Smooth muscle cell (in vitro differentiated cells): Measurements from ENCODE around the gene NUDT3. TPM values are rescaled to one million over a fixed set of nuclear protein-coding genes. Genes with fewer than 3 reads are reported as not detected.

Experiments
- DNase-seq: peaks from one replicate; lab custom pipeline; 2025; ENCODE audit not compliant: unreplicated experiment; lab: John Stamatoyannopoulos, UW
- H2AFZ ChIP-seq: fragments of 200-600 bp; sonication (generic); 2 replicates; pipeline ENCODE4 v1.6.0; 2016; ENCODE audit warnings: antibody characterized with exemption, low read depth, mild to moderate bottlenecking
- H3F3A ChIP-seq: fragments of 200-600 bp; sonication (generic); 2 replicates; pipeline ENCODE4 v1.6.0; 2017; ENCODE audit warnings: antibody characterized with exemption, low read depth
- H3K27ac ChIP-seq: fragments of 200-600 bp; sonication (generic); 2 replicates; pipeline ENCODE4 v1.5.1; 2016; ENCODE audit warnings: low read depth, mild to moderate bottlenecking
- H3K27me3 ChIP-seq: fragments of 200-600 bp; sonication (generic); 2 replicates; pipeline ENCODE4 v1.6.1; 2016; ENCODE audit warnings: low read depth, mild to moderate bottlenecking
- H3K36me3 ChIP-seq: fragments of 200-600 bp; sonication (generic); 2 replicates; pipeline ENCODE4 v1.5.1; 2016; ENCODE audit warnings: low read depth
- H3K4me1 ChIP-seq: fragments of 200-600 bp; sonication (generic); 2 replicates; pipeline ENCODE4 v1.5.1; 2016; ENCODE audit warnings: low read depth
- H3K4me2 ChIP-seq: fragments of 200-600 bp; sonication (generic); 2 replicates; pipeline ENCODE4 v1.6.0; 2016; ENCODE audit warnings: mild to moderate bottlenecking
- H3K4me3 ChIP-seq: fragments of 200-600 bp; sonication (generic); 2 replicates; pipeline ENCODE4 v1.5.1; 2016; ENCODE audit warnings: mild to moderate bottlenecking
- H3K79me2 ChIP-seq: fragments of 200-600 bp; sonication (generic); 2 replicates; pipeline ENCODE4 v1.6.0; 2016; ENCODE audit warnings: low read depth, mild to moderate bottlenecking
- H3K9ac ChIP-seq: fragments of 200-600 bp; sonication (generic); 2 replicates; pipeline ENCODE4 v1.6.0; 2016; ENCODE audit warnings: low read depth
- H3K9me3 ChIP-seq: fragments of 200-600 bp; sonication (generic); replicated peaks from 2 replicates; pipeline ENCODE4 v1.5.1; 2016; ENCODE audit warnings: low read depth
- H4K20me1 ChIP-seq: fragments of 200-600 bp; sonication (generic); 2 replicates; pipeline ENCODE4 v1.6.0; 2016; ENCODE audit warnings: low read depth
- WGBS: methylation state at CpG from one replicate; pipeline ENCODE4 v1.1.7; 2016; ENCODE audit warnings: low lambda C conversion rate; 5-methylcytosine and 5-hydroxymethylcytosine counted together
- polyA plus RNA-seq: library from polyadenylated mRNA; unstranded; fragments of >200 nt; fragmentation: Nextera tagmentation; extraction: Ambion mirVana; gene quantifications from 2 replicates; pipeline ENCODE4 v1.2.1, GENCODE V29; 2016
- total RNA-seq: library from RNA; depleted of rRNA; stranded (reverse); fragments of >200 nt; gene quantifications from 2 replicates; pipeline ENCODE4 v1.2.3, GENCODE V29; 2014
- TF ChIP-seq, protein P1 (sequence below): fragments of 200-600 bp; sonication (generic); IDR thresholded peaks from 2 replicates; pipeline ENCODE4 v1.5.1; 2017; ENCODE audit warnings: borderline replicate concordance, mild to moderate bottlenecking, antibody characterized with exemption; ENCODE audit not compliant: insufficient read depth, poor library complexity, severe bottlenecking

NUDT3 gene
- total and polyA plus RNA-seq, 2 experiments from 2014 or later = 7.5 to 12.9 TPM

DNA sequence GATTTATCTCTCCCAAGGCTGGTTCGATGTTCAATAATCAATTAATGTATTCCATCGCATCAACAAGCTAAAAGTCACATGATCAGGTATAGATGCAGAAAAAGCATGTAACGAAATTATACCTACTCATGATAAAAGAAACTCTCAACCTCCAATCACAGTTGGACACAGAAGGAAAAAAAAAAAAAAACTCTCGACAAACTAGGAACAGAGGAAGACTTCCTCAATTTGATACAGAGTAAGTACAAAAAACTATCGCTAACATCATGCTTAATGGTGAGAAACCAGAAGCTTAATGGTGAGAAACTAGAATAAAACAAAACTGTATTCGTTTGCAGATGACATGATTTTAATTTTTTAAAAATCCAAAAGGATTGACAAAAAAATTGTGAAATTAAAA, 81.7 kb downstream of the NUDT3 start:
- no peak overlapping the region for H2AFZ ChIP-seq
- H3K27me3 ChIP-seq = no peaks in the 10 kb centered on the region
- H3F3A ChIP-seq = peaks cover 4% of the 10 kb centered on the region
- H3K79me2 ChIP-seq = peaks cover 28% of the 10 kb centered on the region
- H3K4me1 ChIP-seq = no peaks in the 10 kb centered on the region
- no peaks in the 10 kb centered on the region for H3K9me3 ChIP-seq
- H3K4me2 ChIP-seq = no peak overlapping the region
- TF ChIP-seq, protein P1, sequence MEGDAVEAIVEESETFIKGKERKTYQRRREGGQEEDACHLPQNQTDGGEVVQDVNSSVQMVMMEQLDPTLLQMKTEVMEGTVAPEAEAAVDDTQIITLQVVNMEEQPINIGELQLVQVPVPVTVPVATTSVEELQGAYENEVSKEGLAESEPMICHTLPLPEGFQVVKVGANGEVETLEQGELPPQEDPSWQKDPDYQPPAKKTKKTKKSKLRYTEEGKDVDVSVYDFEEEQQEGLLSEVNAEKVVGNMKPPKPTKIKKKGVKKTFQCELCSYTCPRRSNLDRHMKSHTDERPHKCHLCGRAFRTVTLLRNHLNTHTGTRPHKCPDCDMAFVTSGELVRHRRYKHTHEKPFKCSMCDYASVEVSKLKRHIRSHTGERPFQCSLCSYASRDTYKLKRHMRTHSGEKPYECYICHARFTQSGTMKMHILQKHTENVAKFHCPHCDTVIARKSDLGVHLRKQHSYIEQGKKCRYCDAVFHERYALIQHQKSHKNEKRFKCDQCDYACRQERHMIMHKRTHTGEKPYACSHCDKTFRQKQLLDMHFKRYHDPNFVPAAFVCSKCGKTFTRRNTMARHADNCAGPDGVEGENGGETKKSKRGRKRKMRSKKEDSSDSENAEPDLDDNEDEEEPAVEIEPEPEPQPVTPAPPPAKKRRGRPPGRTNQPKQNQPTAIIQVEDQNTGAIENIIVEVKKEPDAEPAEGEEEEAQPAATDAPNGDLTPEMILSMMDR = no peak
- no peak overlapping the region for H3K9ac ChIP-seq
- no peaks in the 10 kb centered on the region for H3K36me3 ChIP-seq
- H3K27ac ChIP-seq = no peak overlapping the region
- DNase-seq = no peak
- H4K20me1 ChIP-seq = peaks cover 72% of the 10 kb centered on the region
- H3K4me3 ChIP-seq = no peak overlapping the region
- WGBS = 98% methylated on average over 6 of the region's 6 CpGs

DNA sequence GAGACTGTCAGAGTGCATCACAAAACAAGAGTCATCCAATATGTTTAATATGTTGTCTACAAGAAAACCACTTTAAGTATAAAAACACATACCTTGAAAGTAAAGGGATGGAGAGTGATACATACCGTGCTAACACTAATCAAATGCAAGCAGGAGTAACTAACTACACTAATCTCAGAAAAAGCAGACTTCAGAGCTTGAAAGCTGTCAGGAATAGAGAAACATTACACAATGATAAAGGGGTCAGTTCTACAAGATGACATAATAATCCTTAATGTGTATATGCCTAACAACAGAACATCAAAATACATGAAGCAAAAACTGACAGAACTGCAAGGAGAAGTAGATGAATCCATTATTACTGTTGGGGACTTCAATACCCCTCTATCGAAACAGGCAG, 84.0 kb downstream of the NUDT3 start:
- no peaks in the 10 kb centered on the region for H3K4me1 ChIP-seq
- H4K20me1 ChIP-seq = peaks cover 75% of the 10 kb centered on the region
- H2AFZ ChIP-seq = no peak overlapping the region
- TF ChIP-seq, protein P1 = no peak
- WGBS = 95% methylated on average over 2 of the region's 2 CpGs
- DNase-seq = no peak
- no peaks in the 10 kb centered on the region for H3K9me3 ChIP-seq
- no peak overlapping the region for H3K4me2 ChIP-seq
- no peaks in the 10 kb centered on the region for H3K27me3 ChIP-seq
- no peak overlapping the region for H3K9ac ChIP-seq
- no peaks in the 10 kb centered on the region for H3K36me3 ChIP-seq
- peaks cover 21% of the 10 kb centered on the region for H3K79me2 ChIP-seq
- H3K27ac ChIP-seq = no peak overlapping the region
- peaks cover 4% of the 10 kb centered on the region for H3F3A ChIP-seq
- no peak overlapping the region for H3K4me3 ChIP-seq

DNA sequence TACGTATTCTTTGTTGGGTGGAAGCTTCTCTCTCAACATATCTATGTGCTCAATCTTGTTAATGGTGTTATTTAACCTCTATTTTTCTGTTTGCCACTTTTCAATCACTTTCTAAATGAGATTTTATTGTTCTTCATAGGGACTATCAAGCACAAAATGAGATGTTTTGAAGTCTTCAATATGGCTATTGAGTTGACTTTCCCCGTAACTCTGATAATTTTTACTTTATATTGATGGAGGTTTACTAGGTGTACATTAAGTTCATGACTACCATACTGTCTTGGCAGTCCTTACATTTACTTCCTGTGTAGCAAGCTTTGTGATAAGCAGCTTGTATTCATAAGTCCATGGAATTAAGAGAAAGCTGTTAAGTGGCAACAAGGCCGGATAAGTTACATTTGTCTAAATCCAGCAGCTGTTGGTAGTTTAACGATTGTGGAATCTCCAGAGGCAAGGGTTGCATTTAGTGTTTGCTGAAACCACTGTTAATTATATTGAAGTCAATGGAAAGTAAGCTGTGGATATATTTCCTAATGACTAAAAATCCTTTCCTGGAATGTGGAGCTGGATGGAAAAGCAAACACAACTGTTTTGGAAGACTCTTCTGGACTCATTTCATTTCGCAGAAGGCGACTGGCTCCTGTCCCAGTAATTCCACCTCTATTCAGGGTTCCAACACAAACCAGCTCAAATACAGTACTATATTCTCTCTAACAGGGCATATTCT, 86.3 kb downstream of the NUDT3 start:
- Histone ChIP-seq H3K27ac (peak overlapping the region; percentile 29), H3K4me2 (peak overlapping the region; percentile 62), H3K9ac (no peak overlapping the region), H3K27me3 (no peaks in the 10 kb centered on the region), H3K79me2 (peaks cover 18% of the 10 kb centered on the region), H3K4me1 (no peaks in the 10 kb centered on the region), H3K4me3 (no peak overlapping the region), H4K20me1 (peaks cover 87% of the 10 kb centered on the region), H3K9me3 (no peaks in the 10 kb centered on the region), H2AFZ (no peak overlapping the region), H3F3A (peaks cover 4% of the 10 kb centered on the region), H3K36me3 (no peaks in the 10 kb centered on the region)
- WGBS = 15% methylated on average over 6 of the region's 6 CpGs
- no peak for DNase-seq
- TF ChIP-seq, protein P1 = no peak

DNA sequence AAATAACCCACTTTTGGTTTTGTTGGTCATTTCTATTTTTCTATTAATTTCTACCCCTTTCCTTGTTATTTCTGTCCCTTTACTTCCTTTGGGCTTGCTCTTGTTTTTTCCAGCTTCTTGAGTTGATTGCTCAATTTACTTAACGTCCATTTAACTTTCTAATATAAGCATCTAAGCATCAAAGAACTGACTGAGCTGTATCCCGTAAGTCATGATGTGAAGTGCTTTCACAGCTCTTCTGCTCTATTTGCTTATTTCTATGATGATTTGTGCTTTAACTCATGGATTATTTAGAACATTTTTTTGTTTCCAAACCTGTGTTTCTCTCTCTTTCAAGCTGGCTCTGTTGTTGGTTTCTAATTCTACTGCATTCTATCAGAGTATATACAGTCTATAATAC, 87.0 kb downstream of the NUDT3 start:
- no peak for DNase-seq
- H3F3A ChIP-seq = peaks cover 4% of the 10 kb centered on the region
- no peak overlapping the region for H2AFZ ChIP-seq
- H3K4me3 ChIP-seq = no peak overlapping the region
- H3K27me3 ChIP-seq = no peaks in the 10 kb centered on the region
- no peak overlapping the region for H3K9ac ChIP-seq
- peaks cover 87% of the 10 kb centered on the region for H4K20me1 ChIP-seq
- H3K36me3 ChIP-seq = no peaks in the 10 kb centered on the region
- TF ChIP-seq, protein P1 = no peak
- H3K79me2 ChIP-seq = peaks cover 14% of the 10 kb centered on the region
- peak overlapping the region; percentile 29 for H3K27ac ChIP-seq
- peak overlapping the region; percentile 62 for H3K4me2 ChIP-seq
- no peaks in the 10 kb centered on the region for H3K4me1 ChIP-seq
- no peaks in the 10 kb centered on the region for H3K9me3 ChIP-seq
- WGBS = 25% methylated on average over 2 of the region's 2 CpGs
